ENCODE results near the gene MCCD1. TPM values are rescaled to one million over a fixed set of nuclear protein-coding genes. Genes with fewer than 3 reads are reported as not detected.

The MCCD1 gene
- total RNA-seq, 2 experiments from 2014 or later, result not detected

- H3K27me3 Mint-ChIP-seq, result no peaks in the 10 kb centered on the region
- ChIA-PET POLR2A (interaction anchor here (0.9 to 1.1 kb wide), 2 partner anchors 17 to 419 kb away, joined by 3 read pairs; no protein-coding TSS in a partner anchor), CTCF (interaction anchor here (0.6 kb wide), 1 partner anchor 439 kb away, joined by 3 read pairs; no protein-coding TSS in a partner anchor)
- DNase-seq (no peak), ATAC-seq (no peak)
- H3K4me3 Mint-ChIP-seq, result no peak overlapping the region
- H3K27ac Mint-ChIP-seq, result peak overlapping the region; percentile 42
- intact Hi-C loops (cut with DNase I, micrococcal nuclease), result no loop called here
- peaks cover 80% of the 10 kb centered on the region for H3K36me3 Mint-ChIP-seq (ENCODE audit: low read depth)
- H3K9me3 Mint-ChIP-seq (ENCODE audit: low read depth), result no peaks in the 10 kb centered on the region
- H3K4me1 Mint-ChIP-seq, result peaks cover 37% of the 10 kb centered on the region
Observed at GRCh38 chr6:31533455-31533841, 4.7 kb downstream of the MCCD1 start.

GRCh38 chr6:31534011-31534410 lies 5.2 kb downstream of the MCCD1 start:
- DNase-seq (no peak), ATAC-seq (no peak)
- ChIA-PET POLR2A (interaction anchor here (0.9 to 1.1 kb wide), 2 partner anchors 16 to 418 kb away, joined by 3 read pairs; no protein-coding TSS in a partner anchor), CTCF (interaction anchor here (0.6 kb wide), 1 partner anchor 440 kb away, joined by 3 read pairs; no protein-coding TSS in a partner anchor)
- H3K9me3 Mint-ChIP-seq (ENCODE audit: low read depth), result no peaks in the 10 kb centered on the region
- H3K36me3 Mint-ChIP-seq (ENCODE audit: low read depth), result peaks cover 86% of the 10 kb centered on the region
- H3K27me3 Mint-ChIP-seq, result no peaks in the 10 kb centered on the region
- H3K27ac Mint-ChIP-seq, result peak overlapping the region; percentile 37
- H3K4me3 Mint-ChIP-seq, result no peak overlapping the region
- intact Hi-C loops (cut with DNase I, micrococcal nuclease), result no loop called here
- peaks cover 42% of the 10 kb centered on the region for H3K4me1 Mint-ChIP-seq

GRCh38 chr6:31534521-31535040 lies 5.8 kb downstream of the MCCD1 start:
- ChIA-PET CTCF (no interaction called here), POLR2A (interaction anchor here (0.9 to 1.1 kb wide), 2 partner anchors 15 to 418 kb away, joined by 3 read pairs; no protein-coding TSS in a partner anchor)
- Mint-ChIP-seq H3K4me1 (peaks cover 48% of the 10 kb centered on the region), H3K27me3 (no peaks in the 10 kb centered on the region), H3K36me3 (ENCODE audit: low read depth) (peaks cover 89% of the 10 kb centered on the region), H3K9me3 (ENCODE audit: low read depth) (no peaks in the 10 kb centered on the region), H3K4me3 (no peak overlapping the region), H3K27ac (no peak overlapping the region)
- intact Hi-C loops (cut with DNase I, micrococcal nuclease), result no loop called here
- no peak for ATAC-seq
- no peak for DNase-seq

GRCh38 chr6:31535538-31536324 lies 7.0 kb downstream of the MCCD1 start:
- DNase-seq (no peak), ATAC-seq (no peak)
- ChIA-PET CTCF (interaction anchor here (0.7 to 1.2 kb wide), 4 partner anchors 16 to 63 kb away, joined by 3 to 5 read pairs (median 4); no protein-coding TSS in a partner anchor), POLR2A (interaction anchor here (0.6 to 1.0 kb wide), 3 partner anchors 40 to 87 kb away, joined by 3 to 4 read pairs (median 3); partner anchors contain the start of gene TNF)
- H3K27ac Mint-ChIP-seq, result peak overlapping the region; percentile 28
- intact Hi-C loops (cut with DNase I, micrococcal nuclease), result no loop called here
- no peak overlapping the region for H3K4me3 Mint-ChIP-seq
- H3K27me3 Mint-ChIP-seq, result no peaks in the 10 kb centered on the region
- no peaks in the 10 kb centered on the region for H3K9me3 Mint-ChIP-seq (ENCODE audit: low read depth)
- H3K4me1 Mint-ChIP-seq, result peaks cover 57% of the 10 kb centered on the region
- peaks cover 89% of the 10 kb centered on the region for H3K36me3 Mint-ChIP-seq (ENCODE audit: low read depth)

- Mint-ChIP-seq H3K36me3 (ENCODE audit: low read depth) (peaks cover 76% of the 10 kb centered on the region), H3K4me3 (peak overlapping the region; percentile 79), H3K27me3 (no peaks in the 10 kb centered on the region), H3K9me3 (ENCODE audit: low read depth) (no peaks in the 10 kb centered on the region), H3K4me1 (peaks cover 57% of the 10 kb centered on the region), H3K27ac (peak overlapping the region; percentile 92)
- intact Hi-C loops (cut with DNase I, micrococcal nuclease), result no loop called here
- ChIA-PET CTCF (interaction anchor here (0.7 to 1.7 kb wide), 4 partner anchors 13 to 59 kb away, joined by 3 to 10 read pairs (median 4); partner anchors contain the start of gene NCR3), POLR2A (interaction anchor here (0.6 to 1.2 kb wide), 3 partner anchors 17 to 321 kb away, joined by 3 read pairs; no protein-coding TSS in a partner anchor)
- no peak for ATAC-seq
- DNase-seq, result no peak
Observed at GRCh38 chr6:31538805-31539400, 10.1 kb downstream of the MCCD1 start.

- ATAC-seq (no peak), DNase-seq (no peak)
- Mint-ChIP-seq H3K4me3 (peak overlapping the region; percentile 79), H3K9me3 (ENCODE audit: low read depth) (no peaks in the 10 kb centered on the region), H3K27me3 (no peaks in the 10 kb centered on the region), H3K27ac (peak overlapping the region; percentile 92), H3K36me3 (ENCODE audit: low read depth) (peaks cover 59% of the 10 kb centered on the region), H3K4me1 (peaks cover 48% of the 10 kb centered on the region)
- CTCF ChIA-PET, result interaction anchor here (0.6 to 15.4 kb wide), 9 partner anchors 8 to 576 kb away, joined by 3 to 658 read pairs (median 4); partner anchors contain the start of genes LTB and NCR3
- intact Hi-C loops (cut with DNase I, micrococcal nuclease), result loop anchor here (1.0 to 10.0 kb wide), 9 partner anchors 46 to 926 kb away; partner anchors contain the start of genes AGPAT1 (in 1 of the 2), ATF6B (in 1 of the 2), MICA (in 1 of the 2) and MRPS18B (in 1 of the 2)
- POLR2A ChIA-PET, result interaction anchor here (0.7 to 3.3 kb wide), 9 partner anchors 11 to 1431 kb away, joined by 3 to 24 read pairs (median 5); partner anchors contain the start of genes BAG6, GPANK1, PRRC2A and TNF
Observed at GRCh38 chr6:31540640-31541039, 11.9 kb downstream of the MCCD1 start.

GRCh38 chr6:31541059-31541657 lies 12.4 kb downstream of the MCCD1 start:
- ChIA-PET POLR2A (interaction anchor here (0.6 to 3.3 kb wide), 30 partner anchors 12 to 1431 kb away, joined by 3 to 24 read pairs (median 4); partner anchors contain the start of genes BAG6, C6orf47, GPANK1 and HSPA1B), CTCF (interaction anchor here (0.5 to 15.4 kb wide), 22 partner anchors 10 to 627 kb away, joined by 3 to 658 read pairs (median 4); partner anchors contain the start of genes BAG6, C6orf47, LTB and NCR3)
- intact Hi-C loops (cut with DNase I, micrococcal nuclease), result loop anchor here (1.0 to 10.0 kb wide), 9 partner anchors 47 to 926 kb away; partner anchors contain the start of genes AGPAT1 (in 1 of the 2), ATF6B (in 1 of the 2), MICA (in 1 of the 2) and MRPS18B (in 1 of the 2)
- peak; percentile 27 for ATAC-seq
- Mint-ChIP-seq H3K36me3 (ENCODE audit: low read depth) (peaks cover 53% of the 10 kb centered on the region), H3K27me3 (no peaks in the 10 kb centered on the region), H3K9me3 (ENCODE audit: low read depth) (no peaks in the 10 kb centered on the region), H3K4me3 (peak overlapping the region; percentile 79), H3K4me1 (peaks cover 48% of the 10 kb centered on the region), H3K27ac (peak overlapping the region; percentile 92)
- DNase-seq, result peak; percentile 77

- Mint-ChIP-seq H3K4me3 (peak within 1 kb of the TSS; percentile 79), H3K27ac (peak within 1 kb of the TSS; percentile 92), H3K36me3 (ENCODE audit: low read depth) (peaks cover 46% of the 10 kb centered on the region), H3K27me3 (no peaks in the 10 kb centered on the region), H3K9me3 (ENCODE audit: low read depth) (no peaks in the 10 kb centered on the region), H3K4me1 (peaks cover 50% of the 10 kb centered on the region)
- CTCF ChIA-PET, result interaction anchor here (0.5 to 15.4 kb wide), 22 partner anchors 9 to 628 kb away, joined by 3 to 658 read pairs (median 4); partner anchors contain the start of genes BAG6, C6orf47, LTB and NCR3
- peak; percentile 77 for ATAC-seq
- intact Hi-C loops (cut with DNase I, micrococcal nuclease), result loop anchor here (1.0 to 10.0 kb wide), 14 partner anchors 48 to 927 kb away; partner anchors contain the start of genes AGPAT1 (in 1 of the 2), ATF6B (in 1 of the 2), BAG6 (in 1 of the 2) and MICA (in 1 of the 2)
- DNase-seq, result peak; percentile 96
- POLR2A ChIA-PET, result interaction anchor here (0.5 to 3.3 kb wide), 33 partner anchors 12 to 927 kb away, joined by 3 to 24 read pairs (median 4); partner anchors contain the start of genes BAG6, C6orf47, GPANK1 and HSPA1B
Observed at GRCh38 chr6:31541658-31542521, 13.1 kb downstream of the MCCD1 start, which contains the start of gene DDX39B. Gene DDX39B (minus strand): TSS chr6:31542003. CDS start chr6:31540532, 1,471 bp downstream.

- POLR2A ChIA-PET, result interaction anchor here (0.9 to 1.4 kb wide), 2 partner anchors 32 to 53 kb away, joined by 3 to 5 read pairs; partner anchors contain the start of gene TNF
- Mint-ChIP-seq H3K4me3 (no peak overlapping the region), H3K27me3 (no peaks in the 10 kb centered on the region), H3K27ac (peak overlapping the region; percentile 92), H3K4me1 (peaks cover 54% of the 10 kb centered on the region), H3K9me3 (ENCODE audit: low read depth) (no peaks in the 10 kb centered on the region), H3K36me3 (ENCODE audit: low read depth) (peaks cover 43% of the 10 kb centered on the region)
- CTCF ChIA-PET, result interaction anchor here (0.9 to 15.4 kb wide), 6 partner anchors 33 to 57 kb away, joined by 3 to 658 read pairs (median 3); partner anchors contain the start of genes LST1, LTB and NCR3
- intact Hi-C loops (cut with DNase I, micrococcal nuclease), result loop anchor here (5.0 to 10.0 kb wide), 6 partner anchors 141 to 929 kb away; partner anchors contain the start of genes AGPAT1 (in 1 of the 2), ATF6B (in 1 of the 2), MICA (in 1 of the 2) and MRPS18B (in 1 of the 2)
- ATAC-seq, result no peak
- DNase-seq, result no peak
Observed at GRCh38 chr6:31543639-31544038, 14.9 kb downstream of the MCCD1 start.

All from activated CD4-positive, alpha-beta T cell treated with anti-CD3 and anti-CD28 coated beads for 36 hours (primary cell).